GM18909 (cell line): ENCODE results near the gene CLIP4.
"Not testable (repeated sequence)": the region's sequence is repeated elsewhere in the genome, so short reads cannot be mapped to it uniquely, and the experiment has no call there.

Experiments
- ATAC-seq: cut with Tn5 transposase; IDR thresholded peaks from one replicate; pipeline ENCODE4 v1.9.1; 2021; ENCODE audit warnings: mild to moderate bottlenecking; ENCODE audit not compliant: unreplicated experiment, poor library complexity

CLIP4 gene

GRCh38 chr2:29100564-29100963, 14.7 kb upstream of the CLIP4 start:
- no peak for ATAC-seq

DNA sequence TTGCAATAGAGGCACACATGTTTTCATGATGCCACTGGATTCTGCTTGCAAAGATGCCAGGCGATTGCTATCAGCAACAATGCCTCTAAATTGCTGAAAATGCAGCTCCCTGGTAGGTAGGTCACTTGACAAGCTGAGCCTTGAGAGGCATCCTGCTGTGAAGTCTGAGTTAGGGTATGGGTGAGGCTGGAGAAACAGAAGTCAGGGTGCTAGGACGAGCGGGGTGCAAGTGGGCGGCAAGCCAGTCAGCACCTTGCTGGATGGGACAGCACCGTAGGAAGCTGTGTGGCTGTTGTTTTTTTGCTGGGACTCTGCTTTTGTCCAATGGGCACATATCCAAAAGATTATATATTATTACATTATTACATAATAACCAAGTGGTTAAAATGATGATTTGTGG, 10.5 kb upstream of the CLIP4 start:
- no peak for ATAC-seq

DNA sequence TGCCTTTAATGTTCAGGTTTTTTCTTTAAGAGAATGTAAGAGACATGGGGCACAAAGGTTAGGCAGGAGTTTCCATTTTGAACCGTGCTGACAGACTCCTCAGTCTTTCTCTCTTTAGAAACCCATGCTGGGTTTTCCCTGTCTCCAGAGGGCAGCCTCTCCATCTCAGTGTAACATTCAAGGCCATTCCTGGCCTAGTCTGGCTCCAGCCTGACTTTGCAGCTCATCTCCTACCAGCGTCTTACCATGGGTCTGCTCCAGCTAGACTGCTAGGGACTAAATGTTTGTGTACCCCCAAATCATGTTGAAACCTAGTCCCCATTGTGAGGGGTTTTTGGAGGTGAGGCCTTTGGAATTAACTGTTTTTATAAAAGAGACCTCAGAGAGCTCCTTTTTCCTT, 9.8 kb upstream of the CLIP4 start:
- no peak for ATAC-seq

DNA sequence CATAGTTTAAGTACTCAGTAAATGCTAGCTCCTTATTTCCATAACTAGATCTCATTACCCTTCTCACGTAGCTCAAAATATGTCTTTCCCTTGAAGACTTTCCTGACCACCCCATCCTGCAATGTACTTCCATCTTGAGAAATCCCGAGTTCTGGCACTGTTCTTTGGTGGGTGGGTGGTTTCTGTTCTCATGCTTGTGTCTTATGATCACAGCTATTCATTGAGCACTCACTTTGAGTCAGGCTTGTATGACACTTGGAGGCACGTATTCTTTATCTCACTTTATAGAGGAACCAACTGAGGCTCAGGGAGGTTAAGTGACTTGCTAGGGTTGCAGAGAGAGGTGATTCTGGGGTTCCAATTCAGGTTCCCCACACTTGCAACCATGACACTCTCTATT, 9.0 kb upstream of the CLIP4 start:
- ATAC-seq = no peak

GRCh38 chr2:29106980-29107388, 8.2 kb upstream of the CLIP4 start:
- ATAC-seq = no peak

GRCh38 chr2:29107547-29107946, 7.7 kb upstream of the CLIP4 start:
- ATAC-seq = not testable (repeated sequence)

DNA sequence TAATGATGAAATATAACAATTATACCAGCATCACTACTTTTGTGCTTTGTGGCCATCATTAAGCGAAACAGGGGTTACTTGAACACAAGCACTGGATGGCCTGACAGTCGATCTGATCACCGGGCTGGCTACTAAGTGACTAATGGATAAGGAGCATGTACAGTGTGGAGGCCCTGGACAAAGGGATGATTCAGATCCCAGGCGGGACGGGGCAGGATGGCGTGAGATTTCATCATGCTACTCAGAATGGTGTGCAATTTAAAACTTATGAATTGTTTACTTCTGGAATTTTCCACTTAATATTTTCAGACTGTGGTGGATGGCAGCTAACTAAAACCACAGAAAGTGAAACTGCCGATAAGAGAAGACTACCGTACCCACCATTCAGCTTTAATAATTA, 7.0 kb upstream of the CLIP4 start:
- no peak for ATAC-seq

DNA sequence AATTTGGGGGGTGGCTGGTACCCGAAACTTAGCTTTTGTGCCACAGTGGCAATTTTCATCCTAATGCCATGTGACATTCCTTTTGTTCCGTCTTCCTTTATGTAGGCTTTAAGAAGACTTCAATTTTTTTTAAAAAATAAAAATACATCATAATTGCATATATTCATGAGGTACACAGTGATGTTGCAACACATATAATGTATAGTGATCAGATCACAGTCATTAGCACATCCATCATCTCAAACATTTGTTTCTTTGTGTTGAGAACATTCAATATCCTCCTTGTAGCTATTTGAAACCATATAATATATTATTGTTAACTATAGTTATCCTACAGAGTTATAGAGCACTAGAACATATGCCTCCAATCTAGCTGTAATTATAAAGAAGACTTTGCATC, 6.0 kb upstream of the CLIP4 start:
- no peak for ATAC-seq

DNA sequence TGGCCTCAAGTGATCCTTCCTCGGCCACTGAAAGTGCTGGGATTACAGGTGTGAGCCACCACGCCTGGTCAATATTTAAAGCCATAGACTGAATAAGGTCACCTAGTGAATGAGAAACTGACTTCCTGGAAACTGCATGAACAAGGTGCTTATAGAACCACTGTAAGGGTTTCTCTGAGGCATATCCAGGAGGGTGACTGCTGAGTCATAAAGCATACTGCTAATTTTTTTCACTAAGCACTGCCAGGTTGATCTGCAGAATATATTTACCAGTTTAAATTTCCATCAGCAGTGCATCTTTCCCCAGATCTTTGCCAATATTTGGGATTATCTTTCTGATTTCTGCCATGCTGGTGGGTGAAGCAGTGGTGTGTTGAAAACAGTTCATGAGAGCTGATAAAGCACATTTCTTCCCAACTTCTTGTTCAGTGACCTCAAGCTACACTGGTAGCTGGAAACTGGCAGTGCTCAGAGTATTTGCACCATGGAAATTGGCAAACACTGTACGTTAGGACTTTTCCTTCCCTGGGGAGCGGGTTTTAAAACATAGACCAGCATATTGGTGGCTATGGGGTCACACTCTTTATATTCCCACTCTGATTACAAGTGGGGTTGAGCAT, 4.2 kb upstream of the CLIP4 start:
- no peak for ATAC-seq

GRCh38 chr2:29112379-29112778, 2.8 kb upstream of the CLIP4 start:
- no peak for ATAC-seq

DNA sequence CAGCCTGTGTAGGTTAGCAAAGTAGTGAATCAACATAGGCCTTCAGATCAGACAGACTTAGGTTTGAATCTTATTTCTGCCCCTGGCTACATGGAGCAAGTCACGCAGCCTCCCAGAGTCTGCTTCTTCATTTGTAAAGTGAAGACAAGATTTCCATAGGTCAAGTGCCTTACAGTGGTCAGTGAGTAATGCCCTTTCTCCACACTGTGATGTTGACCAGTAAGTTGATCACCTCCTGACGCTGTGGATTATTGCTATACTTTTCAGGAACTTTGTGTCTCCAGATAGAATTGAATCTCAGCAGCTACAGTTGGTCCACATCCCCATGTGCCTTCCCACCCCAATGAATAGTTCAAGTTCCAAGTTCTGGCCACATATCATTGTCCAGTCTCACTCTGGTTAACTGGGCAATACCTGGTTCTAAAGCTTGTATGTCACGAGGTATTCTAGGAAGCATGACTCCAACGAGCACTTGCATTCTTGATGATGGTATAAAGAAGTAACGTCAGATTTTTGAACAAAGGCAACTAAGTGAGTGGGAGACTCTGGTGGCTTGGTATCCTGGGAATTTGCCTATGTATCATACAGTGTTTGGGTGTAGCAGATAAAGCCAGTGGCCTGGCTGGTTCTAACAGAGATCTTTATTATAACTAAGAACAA, 2.1 kb upstream of the CLIP4 start:
- ATAC-seq = no peak

- ATAC-seq = peak; percentile 34
Measured at GRCh38 chr2:29113891-29114321, 1.3 kb upstream of the CLIP4 start.

DNA sequence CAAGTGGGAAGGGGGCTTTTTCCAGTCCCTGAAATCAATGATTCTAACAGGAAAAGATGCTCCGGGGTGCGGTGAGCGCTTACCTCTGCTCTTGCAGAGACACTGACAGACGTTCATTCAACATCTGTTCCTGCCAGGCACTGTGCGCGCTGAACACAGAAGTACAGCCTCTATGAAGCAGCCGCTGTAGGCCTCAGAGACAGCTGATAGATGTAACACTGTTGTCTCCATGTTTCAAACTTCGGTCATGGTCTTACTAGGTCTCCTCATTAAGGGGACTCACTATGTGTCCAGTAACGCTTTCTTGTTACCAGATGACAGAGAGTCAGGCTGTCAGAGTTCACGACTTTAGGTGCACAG, 649 bp upstream of the CLIP4 start:
- no peak for ATAC-seq

DNA sequence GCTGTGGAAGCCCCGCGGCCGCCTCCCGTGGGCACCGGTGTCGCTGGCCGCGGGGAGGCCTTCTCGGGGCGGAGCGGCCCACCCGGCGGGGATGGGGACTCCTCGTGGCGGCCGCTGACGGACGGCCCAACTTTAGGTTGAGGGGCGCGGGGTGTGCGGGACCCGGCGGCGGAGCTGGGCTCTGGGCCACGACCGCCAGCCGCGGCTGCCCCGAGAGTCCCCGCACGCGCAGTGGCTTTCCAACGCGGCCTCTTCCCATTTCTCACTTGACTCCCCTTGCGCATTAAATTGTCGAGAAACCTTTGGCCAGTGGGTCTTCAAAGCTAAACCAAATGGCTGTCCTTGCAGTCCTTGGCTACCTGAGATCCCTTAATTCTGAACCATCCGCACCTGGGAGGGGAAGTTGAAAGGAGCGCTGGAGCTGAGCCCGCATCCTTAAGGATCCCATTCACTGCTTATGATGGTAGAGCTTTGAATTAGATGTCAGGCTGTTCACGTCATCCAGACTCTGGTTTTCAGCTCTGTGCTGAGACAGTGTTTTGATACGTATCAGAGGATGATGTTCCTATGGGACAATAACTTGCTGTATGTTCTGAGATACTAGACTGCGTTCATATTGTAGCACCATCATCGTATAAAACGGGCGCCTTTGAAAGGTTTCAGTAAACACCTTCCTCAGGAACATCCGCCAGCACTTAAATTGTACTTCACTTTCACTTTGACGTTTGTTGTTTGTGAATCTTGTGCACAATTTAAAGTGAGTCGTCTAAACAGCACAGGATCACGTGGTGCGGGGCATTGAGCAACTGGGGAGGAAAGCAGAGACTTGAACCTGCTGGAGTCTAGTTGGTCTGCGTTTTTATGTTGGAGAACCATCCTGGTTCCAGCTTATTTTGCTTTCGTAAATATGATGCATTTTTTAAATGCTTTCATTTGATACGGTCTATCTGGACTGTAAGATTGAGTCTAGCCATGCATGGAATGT, 874 bp downstream of the CLIP4 start:
- peak; percentile 53 for ATAC-seq

DNA sequence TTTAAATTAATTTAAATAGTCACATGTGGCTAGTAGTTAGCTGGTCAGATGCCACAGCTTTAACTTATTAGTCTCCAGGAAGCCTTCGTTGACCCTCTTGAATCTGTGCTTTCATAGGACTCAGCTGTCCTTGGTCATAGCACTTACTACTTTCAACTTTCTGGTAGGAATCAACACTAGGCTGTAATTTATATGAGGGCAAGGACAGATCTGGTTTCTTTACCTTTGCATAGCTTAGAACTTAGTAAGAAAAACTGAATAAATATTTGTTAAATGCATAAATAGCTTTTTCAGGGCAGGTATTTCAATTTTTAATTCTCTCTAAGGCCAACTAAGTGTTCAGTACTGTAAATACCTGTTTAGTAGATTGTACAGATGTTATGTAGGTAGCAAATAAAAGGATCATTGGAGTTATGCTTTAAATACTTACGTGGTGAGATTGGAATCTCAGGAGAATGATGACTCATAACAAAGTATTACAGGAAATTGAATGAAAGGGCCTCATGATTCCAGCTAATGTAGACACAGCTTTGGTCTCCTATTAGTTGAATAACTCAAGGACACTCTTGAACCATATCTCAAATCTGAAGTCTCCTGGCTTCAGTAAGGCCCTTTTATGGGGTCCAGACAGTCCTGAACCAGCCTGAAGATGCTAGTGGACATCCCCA, 2.6 kb downstream of the CLIP4 start:
- ATAC-seq = no peak

GRCh38 chr2:29119211-29119610, 4.0 kb downstream of the CLIP4 start:
- ATAC-seq = no peak

- ATAC-seq = no peak
Measured at GRCh38 chr2:29120846-29121245, 5.6 kb downstream of the CLIP4 start.

- ATAC-seq = no peak
Measured at GRCh38 chr2:29123617-29124349, 8.6 kb downstream of the CLIP4 start.

DNA sequence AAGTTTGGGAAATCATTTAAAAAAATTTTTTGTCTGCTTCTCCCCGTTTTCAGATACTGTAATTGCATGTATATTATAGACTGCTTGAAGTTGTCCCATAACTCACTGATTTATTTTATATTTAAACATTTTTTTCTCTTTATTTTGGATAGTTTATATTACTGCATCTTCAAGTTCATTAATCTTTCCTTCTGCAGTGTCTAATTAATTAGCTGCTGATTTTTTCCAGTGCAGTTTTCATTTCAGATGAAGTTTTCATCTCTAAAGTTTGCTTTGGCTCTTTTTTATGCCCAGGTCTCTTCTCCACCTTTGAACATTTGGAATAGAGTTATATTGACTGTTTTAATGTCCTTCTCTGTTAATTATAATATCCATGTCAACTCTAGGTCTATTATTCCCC, 9.3 kb downstream of the CLIP4 start:
- no peak for ATAC-seq
